NB4 (cell line): ENCODE results near the gene MYO15B.

ENCODE experiments used
- CTCF ChIP-seq: IDR thresholded peaks from one replicate; pipeline ENCODE4 v1.5.1; 2012; ENCODE audit warnings: low read depth, low read length
- MYC ChIP-seq: IDR thresholded peaks from 2 replicates; pipeline ENCODE4 v1.6.1; 2011; ENCODE audit warnings: low read depth, low read length
- POLR2A ChIP-seq: IDR thresholded peaks from 2 replicates; pipeline ENCODE4 v1.6.1; 2011; ENCODE audit warnings: mild to moderate bottlenecking; ENCODE audit not compliant: insufficient read length; ENCODE audit errors: extremely low read depth

DNA sequence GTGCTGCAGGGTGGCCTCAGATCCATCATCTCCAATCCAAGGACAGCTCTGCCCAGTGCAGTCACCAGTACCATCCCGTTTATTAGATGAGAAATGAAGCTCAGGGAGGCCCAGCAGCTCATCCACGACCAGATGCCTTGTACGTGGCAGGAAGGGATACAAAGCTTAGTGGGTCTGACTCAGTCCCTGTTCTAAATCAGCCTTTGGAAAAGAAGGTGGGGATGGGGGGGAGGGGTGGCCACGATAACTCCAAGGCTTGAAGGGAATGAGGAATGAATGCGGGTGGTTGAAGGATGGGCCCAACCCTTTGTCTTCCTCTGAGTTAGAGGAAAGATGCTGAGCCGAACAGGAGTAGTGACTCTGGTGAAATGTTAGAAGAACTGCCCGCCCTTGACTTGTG lies 36.3 kb upstream of the MYO15B start:
- no peak for TF ChIP-seq CTCF
- TF ChIP-seq POLR2A = no peak
- no peak for TF ChIP-seq MYC
